Measurements from ENCODE around the gene MFSD11.
"Not testable (repeated sequence)": the region's sequence is repeated elsewhere in the genome, so short reads cannot be mapped to it uniquely, and the experiment has no call there.

The MFSD11 gene

GRCh38 chr17:76808326-76808725 is 70.4 kb downstream of the MFSD11 start:
- no peak for DNase-seq

DNA sequence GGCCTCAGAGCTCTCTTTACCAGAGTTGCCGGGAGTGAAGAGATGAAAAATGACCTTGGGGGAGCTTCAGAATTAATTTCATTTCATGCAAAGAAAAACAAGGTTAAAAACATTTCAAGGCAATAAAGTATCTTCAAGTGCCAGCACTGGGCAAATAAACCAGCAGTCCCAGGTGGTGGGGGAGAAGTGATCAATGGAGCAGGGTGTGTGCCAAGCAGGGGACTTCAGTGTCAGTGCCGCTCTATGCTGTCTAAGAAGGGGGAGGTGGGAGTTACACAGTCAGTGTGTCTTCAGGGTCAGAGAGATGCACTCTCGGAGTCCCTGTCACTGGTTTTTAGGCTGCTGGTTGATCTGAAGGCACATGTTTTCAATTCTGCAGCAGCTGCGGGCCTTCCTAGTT is 73.0 kb downstream of the MFSD11 start:
- DNase-seq: no peak

DNA sequence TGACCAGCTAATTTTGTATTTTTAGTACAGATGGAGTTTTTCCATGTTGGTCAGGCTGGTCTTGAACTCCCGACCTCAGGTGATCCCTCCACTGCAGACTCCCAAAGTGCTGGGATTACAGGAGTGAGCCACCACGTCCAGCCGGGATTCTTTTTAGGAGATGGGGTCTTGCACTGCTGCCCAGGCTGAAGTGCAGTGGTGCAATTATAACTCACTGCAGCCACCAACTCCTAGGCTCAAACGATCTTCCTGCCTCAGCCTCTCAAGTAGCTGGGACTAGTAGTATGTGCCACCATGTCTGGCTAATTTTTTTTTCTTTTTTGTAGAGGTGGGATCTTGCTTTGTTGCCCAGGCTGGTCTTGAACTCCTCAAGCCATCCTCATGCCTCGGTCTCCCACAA is 73.9 kb downstream of the MFSD11 start:
- DNase-seq: no peak

DNA sequence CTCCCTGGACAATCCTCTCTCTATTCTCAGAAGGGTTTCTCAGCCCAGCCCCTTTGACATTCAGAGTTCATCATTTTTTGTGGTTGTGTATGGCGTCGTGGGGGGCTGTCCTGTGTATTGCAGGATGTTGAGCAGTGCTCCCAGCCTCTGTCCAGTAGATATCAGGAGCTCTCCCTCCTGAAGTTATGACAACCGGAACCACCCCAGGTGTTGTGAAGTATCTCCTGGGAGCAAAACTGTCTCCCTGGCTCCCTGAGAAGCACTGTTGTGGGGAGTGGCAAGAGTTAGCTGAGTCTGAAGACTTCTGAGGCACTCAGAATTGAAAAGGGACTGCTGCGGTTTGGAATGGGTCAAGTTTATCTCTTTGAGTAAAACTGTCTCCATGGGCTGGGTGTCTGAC is 74.3 kb downstream of the MFSD11 start:
- no peak for DNase-seq

DNA sequence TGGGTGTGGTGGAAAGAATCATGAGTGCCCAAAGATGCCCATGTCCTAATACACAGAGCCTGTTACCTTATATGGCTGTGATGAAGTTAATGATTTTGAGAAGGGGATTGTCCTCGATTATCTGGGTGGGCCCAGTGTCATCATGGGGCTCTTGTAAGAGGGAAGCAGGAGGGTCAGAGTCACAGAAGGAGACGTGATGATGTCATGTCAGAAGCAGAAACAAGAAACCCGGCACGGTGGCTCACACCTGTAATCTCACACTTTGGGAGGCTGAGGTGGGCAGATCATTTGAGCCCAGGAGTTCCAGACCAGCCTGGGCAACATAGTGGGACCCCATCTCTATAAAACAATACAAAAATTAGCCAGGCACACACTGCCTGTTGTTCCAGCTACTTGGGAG is 75.0 kb downstream of the MFSD11 start:
- DNase-seq: no peak

- not testable (repeated sequence) for DNase-seq
These were observed 78.1 kb downstream of the MFSD11 start for GRCh38 chr17:76815907-76816589.

DNA sequence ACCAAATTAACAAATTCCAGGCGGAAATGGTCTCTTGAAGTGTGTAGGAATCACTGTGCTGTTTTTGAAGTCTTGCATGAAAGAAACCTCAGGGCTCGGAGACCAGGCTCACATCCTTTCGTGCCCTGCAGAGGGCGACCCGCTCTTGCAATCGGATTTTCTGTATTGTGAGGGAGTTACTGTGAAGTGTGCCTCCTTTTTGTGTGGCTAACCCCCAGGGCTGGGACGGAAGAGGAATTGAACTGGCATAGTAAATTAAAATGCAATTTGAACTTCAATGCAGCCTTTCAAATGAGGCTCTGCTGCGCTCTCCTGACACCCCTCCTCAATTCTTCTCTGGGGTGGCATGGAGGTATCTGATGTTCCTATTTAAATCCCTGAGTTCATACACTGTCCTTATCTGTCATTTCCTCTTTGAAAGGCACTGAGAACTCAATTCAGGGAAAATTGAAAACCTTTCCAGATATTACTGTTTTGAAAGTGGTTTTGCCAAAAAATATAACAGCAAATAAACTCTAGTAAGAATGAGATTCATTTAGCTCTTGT is 78.7 kb downstream of the MFSD11 start:
- peak; percentile 66 for DNase-seq

GRCh38 chr17:76820039-76820438 is 82.1 kb downstream of the MFSD11 start:
- DNase-seq: no peak

GRCh38 chr17:76820561-76820960 is 82.6 kb downstream of the MFSD11 start:
- DNase-seq: no peak

DNA sequence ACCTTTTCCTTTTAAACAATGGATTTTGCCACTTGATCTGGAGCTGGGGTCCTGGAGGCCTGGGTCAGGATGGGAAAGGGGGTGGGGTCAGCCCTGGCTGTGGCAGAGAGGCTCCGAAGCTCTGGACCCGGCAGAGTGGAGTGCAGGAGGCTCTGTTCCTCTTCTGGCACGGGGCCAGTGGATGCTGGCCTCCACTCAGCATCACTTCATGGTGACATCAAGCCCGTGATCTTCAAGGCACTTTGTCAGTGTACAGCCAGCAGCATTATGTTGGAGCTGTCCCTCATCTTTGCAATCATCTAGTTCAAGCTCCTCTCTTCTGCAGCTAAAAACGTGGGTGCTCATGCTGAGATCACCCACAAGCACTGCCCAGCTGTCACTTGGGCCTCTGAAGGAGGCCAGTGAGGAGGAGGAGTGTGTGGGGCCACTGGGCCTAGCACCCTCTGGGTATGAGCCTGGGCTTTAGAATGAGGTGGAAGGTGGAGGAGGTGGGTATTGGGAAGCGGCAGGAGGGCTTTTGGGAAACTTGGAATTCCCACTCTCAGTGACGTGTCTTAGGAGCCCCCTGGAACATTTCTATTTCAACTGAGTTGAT is 84.4 kb downstream of the MFSD11 start:
- no peak for DNase-seq

- DNase-seq: no peak
These were observed 86.2 kb downstream of the MFSD11 start for GRCh38 chr17:76824093-76824492.

- no peak for DNase-seq
These were observed 88.6 kb downstream of the MFSD11 start for GRCh38 chr17:76826330-76827068.

GRCh38 chr17:76827736-76828135 is 89.8 kb downstream of the MFSD11 start:
- DNase-seq: no peak
